ENCODE results near the gene DCC. TPM values are rescaled to one million over a fixed set of nuclear protein-coding genes. Genes with fewer than 3 reads are reported as not detected.

DCC gene
- total RNA-seq, 2 experiments from 2014 or later, result not detected

GRCh38 chr18:52861558-52861957 lies 521.6 kb downstream of the DCC start:
- Mint-ChIP-seq H3K27ac (no peak overlapping the region), H3K4me3 (no peak overlapping the region), H3K36me3 (ENCODE audit: low read depth) (no peaks in the 10 kb centered on the region), H3K27me3 (no peaks in the 10 kb centered on the region), H3K9me3 (peaks cover 3% of the 10 kb centered on the region), H3K4me1 (ENCODE audit: low read depth) (no peaks in the 10 kb centered on the region)
- CTCF ChIA-PET, result no interaction called here
- H3K4me1 ChIP-seq (ENCODE audit: insufficient read depth, low read length), result no peaks in the 10 kb centered on the region
- ATAC-seq (ENCODE audit: poor library complexity), result no peak
- no peak for TF ChIP-seq CTCF (IDR thresholded peaks at IDR 0.05)
- no peak for DNase-seq
- no peaks in the 10 kb centered on the region for H3K36me3 ChIP-seq (ENCODE audit: insufficient read depth, low read length)
- H3K4me3 ChIP-seq (ENCODE audit: low read length), result no peak overlapping the region
- intact Hi-C loops (cut with DNase I, micrococcal nuclease), result no loop called here
- H3K27ac ChIP-seq (ENCODE audit: low read depth in 1 of 2, low read length in 2 of 2), result no peak overlapping the region
- POLR2A ChIA-PET, result no interaction called here
- H3K27me3 ChIP-seq (ENCODE audit: control insufficient read depth in 1 of 2, insufficient read depth in 2 of 2, low read length in 2 of 2), result no peaks in the 10 kb centered on the region
- H3K9me3 ChIP-seq (ENCODE audit: control insufficient read depth in 1 of 2, insufficient read depth in 1 of 2, low read length in 2 of 2), result peaks cover 0 to 3% of the 10 kb centered on the region in 2 experiments

DNA sequence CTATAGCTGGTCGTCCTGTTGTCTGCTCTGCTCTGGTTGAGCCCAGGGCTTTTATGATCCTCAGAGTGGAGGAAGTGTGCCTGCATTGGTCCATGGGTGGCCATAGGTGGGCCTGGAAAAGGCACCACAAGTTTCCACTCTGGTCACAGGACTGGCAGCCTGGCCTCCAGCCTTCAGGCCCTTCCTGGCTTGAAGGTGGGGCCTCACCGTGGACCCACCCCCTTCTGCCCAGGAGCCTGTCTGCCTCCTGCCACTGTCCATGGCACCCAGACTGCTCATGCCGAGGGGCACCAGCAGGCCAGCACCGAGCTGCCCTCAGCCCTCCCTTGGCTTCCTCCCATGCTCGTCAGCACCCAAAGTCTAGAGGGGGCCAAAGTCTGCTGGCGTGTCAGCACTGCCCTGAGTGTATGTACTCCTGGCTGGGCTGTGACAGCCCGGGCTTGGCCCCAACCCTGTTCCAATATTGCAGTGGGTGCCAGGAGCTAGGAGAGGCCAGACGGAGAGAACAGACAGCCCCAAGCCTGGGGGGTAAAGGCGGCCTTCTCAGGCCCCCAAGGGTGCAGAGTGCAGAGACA lies 529.4 kb downstream of the DCC start:
- H3K4me3 ChIP-seq (ENCODE audit: low read length), result no peak overlapping the region
- TF ChIP-seq CTCF (IDR thresholded peaks at IDR 0.05), result no peak
- no peak overlapping the region for H3K27ac ChIP-seq (ENCODE audit: low read depth in 1 of 2, low read length in 2 of 2)
- no peaks in the 10 kb centered on the region for H3K27me3 ChIP-seq (ENCODE audit: control insufficient read depth in 1 of 2, insufficient read depth in 2 of 2, low read length in 2 of 2)
- H3K9me3 ChIP-seq (ENCODE audit: control insufficient read depth in 1 of 2, insufficient read depth in 1 of 2, low read length in 2 of 2), result peaks cover 0 to 23% of the 10 kb centered on the region in 2 experiments
- peaks cover 4% of the 10 kb centered on the region for H3K9me3 Mint-ChIP-seq
- no peaks in the 10 kb centered on the region for H3K27me3 Mint-ChIP-seq
- no peaks in the 10 kb centered on the region for H3K4me1 ChIP-seq (ENCODE audit: insufficient read depth, low read length)
- POLR2A ChIA-PET, result no interaction called here
- no peaks in the 10 kb centered on the region for H3K36me3 ChIP-seq (ENCODE audit: insufficient read depth, low read length)
- intact Hi-C loops (cut with DNase I, micrococcal nuclease), result no loop called here
- no peaks in the 10 kb centered on the region for H3K4me1 Mint-ChIP-seq (ENCODE audit: low read depth)
- H3K4me3 Mint-ChIP-seq, result no peak overlapping the region
- H3K36me3 Mint-ChIP-seq (ENCODE audit: low read depth), result no peaks in the 10 kb centered on the region
- ATAC-seq (ENCODE audit: poor library complexity) (no peak), DNase-seq (peak in 1 of 14 experiments; percentile 4)
- H3K27ac Mint-ChIP-seq, result no peak overlapping the region
- CTCF ChIA-PET, result no interaction called here

GRCh38 chr18:52869942-52870907 lies 530.2 kb downstream of the DCC start:
- no peak for ATAC-seq (ENCODE audit: poor library complexity)
- Mint-ChIP-seq H3K4me1 (ENCODE audit: low read depth) (no peaks in the 10 kb centered on the region), H3K36me3 (ENCODE audit: low read depth) (no peaks in the 10 kb centered on the region), H3K27me3 (no peaks in the 10 kb centered on the region), H3K4me3 (no peak overlapping the region), H3K27ac (no peak overlapping the region), H3K9me3 (peaks cover 4% of the 10 kb centered on the region)
- intact Hi-C loops (cut with DNase I, micrococcal nuclease), result no loop called here
- no peak for TF ChIP-seq CTCF (IDR thresholded peaks at IDR 0.05)
- H3K4me3 ChIP-seq (ENCODE audit: low read length), result no peak overlapping the region
- H3K4me1 ChIP-seq (ENCODE audit: insufficient read depth, low read length), result no peaks in the 10 kb centered on the region
- H3K9me3 ChIP-seq (ENCODE audit: control insufficient read depth in 1 of 2, insufficient read depth in 1 of 2, low read length in 2 of 2), result peaks cover 0 to 23% of the 10 kb centered on the region in 2 experiments
- H3K27me3 ChIP-seq (ENCODE audit: control insufficient read depth in 1 of 2, insufficient read depth in 2 of 2, low read length in 2 of 2), result no peaks in the 10 kb centered on the region
- POLR2A ChIA-PET, result no interaction called here
- no peaks in the 10 kb centered on the region for H3K36me3 ChIP-seq (ENCODE audit: insufficient read depth, low read length)
- DNase-seq, result peak in 1 of 14 experiments; percentile 6
- CTCF ChIA-PET, result no interaction called here
- no peak overlapping the region for H3K27ac ChIP-seq (ENCODE audit: low read depth in 1 of 2, low read length in 2 of 2)
